PC-3 (cell line): ENCODE data around the gene DDIT4L.

Experiments used
- EZH2 ChIP-seq: fragments of 300-600 bp; sonication (generic); IDR thresholded peaks from one replicate; pipeline ENCODE4 v1.6.1; 2017; ENCODE audit warnings: antibody characterized with exemption, mild to moderate bottlenecking, low read length; ENCODE audit not compliant: unreplicated experiment
- EZH2phosphoT487 ChIP-seq: fragments of 300-600 bp; sonication (generic); IDR thresholded peaks from 2 replicates; pipeline ENCODE4 v1.6.1; 2018; ENCODE audit warnings: mild to moderate bottlenecking, antibody characterized with exemption, low read length, borderline replicate concordance
- TF ChIP-seq, protein P1 (sequence below): fragments of 300-600 bp; sonication (generic); conservative IDR thresholded peaks from 2 replicates; pipeline ENCODE4 v1.5.1; 2017; ENCODE audit warnings: antibody characterized with exemption, low read depth, mild to moderate bottlenecking, low read length

DNA sequence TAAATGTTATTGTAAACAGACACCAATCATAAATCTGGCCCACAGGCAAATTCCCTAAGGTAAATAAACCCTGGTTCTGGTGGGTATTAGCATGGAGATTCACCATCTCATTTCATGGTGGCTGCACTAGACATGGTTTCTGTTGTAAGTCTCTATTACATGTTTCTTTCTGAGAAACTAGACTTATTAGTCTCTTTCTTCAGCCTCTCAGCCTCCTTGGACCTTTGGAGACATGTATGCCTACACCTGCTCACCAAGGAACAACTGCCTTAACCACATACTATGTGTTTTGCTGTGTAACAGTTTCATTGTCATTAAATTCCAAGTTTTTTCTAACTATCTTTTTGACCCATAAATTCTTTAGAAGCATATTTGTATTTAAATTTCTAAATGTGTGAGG, 13.1 kb downstream of the DDIT4L start:
- TF ChIP-seq, protein P1, sequence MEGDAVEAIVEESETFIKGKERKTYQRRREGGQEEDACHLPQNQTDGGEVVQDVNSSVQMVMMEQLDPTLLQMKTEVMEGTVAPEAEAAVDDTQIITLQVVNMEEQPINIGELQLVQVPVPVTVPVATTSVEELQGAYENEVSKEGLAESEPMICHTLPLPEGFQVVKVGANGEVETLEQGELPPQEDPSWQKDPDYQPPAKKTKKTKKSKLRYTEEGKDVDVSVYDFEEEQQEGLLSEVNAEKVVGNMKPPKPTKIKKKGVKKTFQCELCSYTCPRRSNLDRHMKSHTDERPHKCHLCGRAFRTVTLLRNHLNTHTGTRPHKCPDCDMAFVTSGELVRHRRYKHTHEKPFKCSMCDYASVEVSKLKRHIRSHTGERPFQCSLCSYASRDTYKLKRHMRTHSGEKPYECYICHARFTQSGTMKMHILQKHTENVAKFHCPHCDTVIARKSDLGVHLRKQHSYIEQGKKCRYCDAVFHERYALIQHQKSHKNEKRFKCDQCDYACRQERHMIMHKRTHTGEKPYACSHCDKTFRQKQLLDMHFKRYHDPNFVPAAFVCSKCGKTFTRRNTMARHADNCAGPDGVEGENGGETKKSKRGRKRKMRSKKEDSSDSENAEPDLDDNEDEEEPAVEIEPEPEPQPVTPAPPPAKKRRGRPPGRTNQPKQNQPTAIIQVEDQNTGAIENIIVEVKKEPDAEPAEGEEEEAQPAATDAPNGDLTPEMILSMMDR, result no peak
- TF ChIP-seq EZH2 (no peak), EZH2phosphoT487 (no peak)
